ENCODE measurements around the gene MFSD2B. TPM values are rescaled to one million over a fixed set of nuclear protein-coding genes. Genes with fewer than 3 reads are reported as not detected.

The MFSD2B gene
- total RNA-seq, 1 experiment from 2014 or later = 0.42 TPM

- POLR2A ChIA-PET = interaction anchor here (1.8 kb wide), 1 partner anchor 119 kb away, joined by 19 read pairs; the partner anchor contains the start of gene ATAD2B
- Mint-ChIP-seq H3K36me3 (0 out of 2 replicates have a peak, but pooled peaks cover 3% of the 10 kb centered on the region), H3K27me3 (ENCODE audit: low read depth) (no peaks in the 10 kb centered on the region), H3K4me1 (peaks cover 26% of the 10 kb centered on the region), H3K4me3 (peak overlapping the region; percentile 97), H3K9me3 (no peaks in the 10 kb centered on the region), H3K27ac (0 out of 2 replicates have a peak overlapping the region, but pooled peaks have one; percentile 17)
- TF ChIP-seq ATF1 (CRISPR knock-in tag; IDR thresholded peaks at IDR 0.05) (no peak), PRRX2 (CRISPR knock-in tag; IDR thresholded peaks at IDR 0.05) (no peak), SP1 (CRISPR knock-in tag; conservative IDR thresholded peaks at IDR 0.05) (no peak), HMGXB4 (CRISPR knock-in tag; IDR thresholded peaks at IDR 0.05) (no peak), TEAD1 (CRISPR knock-in tag; IDR thresholded peaks at IDR 0.05) (no peak), NR3C1 (CRISPR knock-in tag; conservative IDR thresholded peaks at IDR 0.05; ENCODE audit: low read depth) (no peak), ZNF232 (CRISPR knock-in tag; IDR thresholded peaks at IDR 0.05) (no peak), KAT7 (CRISPR knock-in tag; IDR thresholded peaks at IDR 0.05; ENCODE audit: borderline replicate concordance) (no peak), NFATC4 (CRISPR knock-in tag; IDR thresholded peaks at IDR 0.05) (no peak), ZNF281 (CRISPR knock-in tag; IDR thresholded peaks at IDR 0.05) (no peak), ELF4 (CRISPR knock-in tag; IDR thresholded peaks at IDR 0.05; ENCODE audit: low read depth) (no peak), ZBTB43 (CRISPR knock-in tag; IDR thresholded peaks at IDR 0.05) (no peak)
- ATAC-seq = no peak
- CTCF ChIA-PET = interaction anchor here (0.6 to 1.1 kb wide), 2 partner anchors 104 to 119 kb away, joined by 3 to 5 read pairs; partner anchors contain the start of gene ATAD2B
- no peak for DNase-seq (ENCODE audit: low spot score)
Measured at GRCh38 chr2:24045511-24046508, 35.9 kb downstream of the MFSD2B start.

- POLR2A ChIA-PET = interaction anchor here (1.4 to 1.8 kb wide), 3 partner anchors 13 to 119 kb away, joined by 4 to 29 read pairs (median 19); partner anchors contain the start of genes ATAD2B and SF3B6
- ATAC-seq (no peak), DNase-seq (ENCODE audit: low spot score) (no peak)
- no peaks in the 10 kb centered on the region for H3K9me3 Mint-ChIP-seq
- H3K4me1 Mint-ChIP-seq = peaks cover 26% of the 10 kb centered on the region
- H3K27me3 Mint-ChIP-seq (ENCODE audit: low read depth) = no peaks in the 10 kb centered on the region
- no peak overlapping the region for H3K27ac Mint-ChIP-seq
- CTCF ChIA-PET = interaction anchor here (1.1 to 1.8 kb wide), 4 partner anchors 14 to 120 kb away, joined by 3 to 17 read pairs (median 12); partner anchors contain the start of genes ATAD2B and TP53I3
- 0 out of 2 replicates have a peak, but pooled peaks cover 3% of the 10 kb centered on the region for H3K36me3 Mint-ChIP-seq
- H3K4me3 Mint-ChIP-seq = peak overlapping the region; percentile 97
- TF ChIP-seq USF1 (CRISPR knock-in tag; IDR thresholded peaks at IDR 0.05) = no peak
- no peak for TF ChIP-seq CTCF (IDR thresholded peaks at IDR 0.05)
- no peak for TF ChIP-seq HMGA2 (CRISPR knock-in tag; IDR thresholded peaks at IDR 0.05)
- TF ChIP-seq OVOL2 (CRISPR knock-in tag; IDR thresholded peaks at IDR 0.05; ENCODE audit: borderline replicate concordance) = no peak
- no peak for TF ChIP-seq ATF2 (CRISPR knock-in tag; IDR thresholded peaks at IDR 0.05; ENCODE audit: borderline replicate concordance, low read depth)
- TF ChIP-seq ERG (CRISPR knock-in tag; IDR thresholded peaks at IDR 0.05) = no peak
- TF ChIP-seq CREB1 (CRISPR knock-in tag; IDR thresholded peaks at IDR 0.05) = no peak
- no peak for TF ChIP-seq ZNF396 (CRISPR knock-in tag; IDR thresholded peaks at IDR 0.05; ENCODE audit: borderline replicate concordance)
- TF ChIP-seq FOXK1 (CRISPR knock-in tag; IDR thresholded peaks at IDR 0.05) = no peak
- no peak for TF ChIP-seq SMAD3 (CRISPR knock-in tag; IDR thresholded peaks at IDR 0.05; ENCODE audit: borderline replicate concordance)
Measured at GRCh38 chr2:24046599-24046929, 36.7 kb downstream of the MFSD2B start.

Data from WTC11 (cell line).